ENCODE measurements around the gene MBNL1. TPM values are rescaled to one million over a fixed set of nuclear protein-coding genes. Genes with fewer than 3 reads are reported as not detected.

MBNL1 gene
- total and polyA plus RNA-seq, 3 donors from 2014 or later: 36.5 to 167 (median 145) TPM

- H3K27ac ChIP-seq: no peak overlapping the region
- no peaks in the 10 kb centered on the region for H3K36me3 ChIP-seq (ENCODE audit: low read depth, missing control alignments)
- no peak overlapping the region for H3K4me3 ChIP-seq
- no peaks in the 10 kb centered on the region for H3K9me3 ChIP-seq
- WGBS, 2 donors: 35 to 58% methylated on average over 1 of the region's 1 CpG
- peaks cover 36% of the 10 kb centered on the region for H3K4me1 ChIP-seq
- intact Hi-C loops (cut with DNase I; ENCODE audit: low total_unique reads): no loop called here
- TF ChIP-seq, protein P1, sequence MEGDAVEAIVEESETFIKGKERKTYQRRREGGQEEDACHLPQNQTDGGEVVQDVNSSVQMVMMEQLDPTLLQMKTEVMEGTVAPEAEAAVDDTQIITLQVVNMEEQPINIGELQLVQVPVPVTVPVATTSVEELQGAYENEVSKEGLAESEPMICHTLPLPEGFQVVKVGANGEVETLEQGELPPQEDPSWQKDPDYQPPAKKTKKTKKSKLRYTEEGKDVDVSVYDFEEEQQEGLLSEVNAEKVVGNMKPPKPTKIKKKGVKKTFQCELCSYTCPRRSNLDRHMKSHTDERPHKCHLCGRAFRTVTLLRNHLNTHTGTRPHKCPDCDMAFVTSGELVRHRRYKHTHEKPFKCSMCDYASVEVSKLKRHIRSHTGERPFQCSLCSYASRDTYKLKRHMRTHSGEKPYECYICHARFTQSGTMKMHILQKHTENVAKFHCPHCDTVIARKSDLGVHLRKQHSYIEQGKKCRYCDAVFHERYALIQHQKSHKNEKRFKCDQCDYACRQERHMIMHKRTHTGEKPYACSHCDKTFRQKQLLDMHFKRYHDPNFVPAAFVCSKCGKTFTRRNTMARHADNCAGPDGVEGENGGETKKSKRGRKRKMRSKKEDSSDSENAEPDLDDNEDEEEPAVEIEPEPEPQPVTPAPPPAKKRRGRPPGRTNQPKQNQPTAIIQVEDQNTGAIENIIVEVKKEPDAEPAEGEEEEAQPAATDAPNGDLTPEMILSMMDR (IDR thresholded peaks at IDR 0.05): no peak
- no peak for TF ChIP-seq POLR2A (IDR thresholded peaks at IDR 0.05)
- H3K27me3 ChIP-seq: no peaks in the 10 kb centered on the region
- no peak for DNase-seq
These were observed 27.1 kb downstream of the MBNL1 start for GRCh38 chr3:152295806-152296205.

DNA sequence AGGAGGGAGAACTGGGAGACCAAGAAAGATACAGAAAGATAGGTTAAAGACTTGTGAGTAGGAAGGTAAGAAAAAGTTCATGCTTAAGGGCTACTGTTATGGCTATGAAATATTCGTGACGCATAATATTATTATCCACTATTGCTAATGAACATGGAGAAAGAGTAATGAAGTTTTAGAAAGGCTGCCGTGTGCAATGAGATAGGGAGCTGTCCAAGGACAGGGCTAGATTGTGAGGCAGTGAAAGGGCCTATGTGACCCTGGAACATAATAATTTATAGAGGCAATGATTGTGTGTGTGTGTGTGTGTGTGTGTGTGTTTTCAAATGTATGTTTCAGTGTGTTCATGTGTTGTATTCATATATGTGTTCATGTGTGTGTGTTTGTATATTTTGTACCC, 27.7 kb downstream of the MBNL1 start:
- TF ChIP-seq, protein P1 (IDR thresholded peaks at IDR 0.05): no peak
- no peak for TF ChIP-seq POLR2A (IDR thresholded peaks at IDR 0.05)
- Histone ChIP-seq H3K4me1 (peaks cover 41% of the 10 kb centered on the region), H3K36me3 (ENCODE audit: low read depth, missing control alignments) (no peaks in the 10 kb centered on the region), H3K4me3 (no peak overlapping the region), H3K27ac (no peak overlapping the region), H3K27me3 (no peaks in the 10 kb centered on the region), H3K9me3 (no peaks in the 10 kb centered on the region)
- 76 to 78% methylated on average over 3 of the region's 3 CpGs for WGBS, 2 donors
- DNase-seq: no peak
- intact Hi-C loops (cut with DNase I; ENCODE audit: low total_unique reads): no loop called here

DNA sequence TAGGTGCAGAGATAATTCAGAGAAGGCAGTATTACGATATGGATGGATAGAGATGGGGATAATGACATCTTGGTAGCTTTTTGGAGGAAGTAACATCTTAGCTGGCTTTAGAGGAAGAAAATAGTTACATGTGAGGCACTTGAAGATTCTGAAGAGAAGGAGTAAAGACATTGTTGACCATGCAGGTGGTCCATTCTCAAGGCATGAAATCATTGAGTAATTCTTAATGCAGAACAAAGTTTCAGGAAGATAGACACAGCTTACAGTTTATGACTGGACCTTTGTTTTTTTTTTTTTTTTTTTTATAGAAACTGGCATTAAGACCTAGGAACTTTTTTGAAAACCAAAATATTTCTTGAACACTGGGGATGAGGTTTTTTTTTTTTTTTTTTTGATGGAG, 28.2 kb downstream of the MBNL1 start:
- H3K27me3 ChIP-seq: no peaks in the 10 kb centered on the region
- 62 to 72% methylated on average over 1 of the region's 1 CpG for WGBS, 2 donors
- no peaks in the 10 kb centered on the region for H3K9me3 ChIP-seq
- no peak overlapping the region for H3K4me3 ChIP-seq
- no peak for TF ChIP-seq POLR2A (IDR thresholded peaks at IDR 0.05)
- TF ChIP-seq, protein P1 (IDR thresholded peaks at IDR 0.05): no peak
- H3K4me1 ChIP-seq: peaks cover 41% of the 10 kb centered on the region
- intact Hi-C loops (cut with DNase I; ENCODE audit: low total_unique reads): no loop called here
- H3K27ac ChIP-seq: no peak overlapping the region
- no peaks in the 10 kb centered on the region for H3K36me3 ChIP-seq (ENCODE audit: low read depth, missing control alignments)
- no peak for DNase-seq

- Histone ChIP-seq H3K9me3 (no peaks in the 10 kb centered on the region), H3K36me3 (ENCODE audit: low read depth, missing control alignments) (no peaks in the 10 kb centered on the region), H3K27ac (peak overlapping the region; percentile 71 to 78), H3K27me3 (no peaks in the 10 kb centered on the region), H3K4me1 (peaks cover 51% of the 10 kb centered on the region), H3K4me3 (peak overlapping the region; percentile 36 to 52)
- TF ChIP-seq, protein P1 (IDR thresholded peaks at IDR 0.05): no peak
- no peak for TF ChIP-seq POLR2A (IDR thresholded peaks at IDR 0.05)
- intact Hi-C loops (cut with DNase I; ENCODE audit: low total_unique reads): no loop called here
- DNase-seq: peak; percentile 62
- 7 to 27% methylated on average over 14 of the region's 14 CpGs for WGBS, 2 donors
These were observed 29.9 kb downstream of the MBNL1 start for GRCh38 chr3:152298393-152299248.

Data from testis (tissue), 3 donors.